Neural progenitor cell (in vitro differentiated cells): ENCODE measurements around the gene SERBP1. TPM values are rescaled to one million over a fixed set of nuclear protein-coding genes. Genes with fewer than 3 reads are reported as not detected.
A peak's percentile ranks its signal among the peaks of the same experiment; 100 is the strongest.

Experiments used
- DNase-seq: peaks from one replicate; pipeline ENCODE4 v3.0.0-alpha.2; 2016; ENCODE audit warnings: low spot score
- H2AFZ ChIP-seq: fragments of 200-600 bp; sonication (generic); replicated peaks from 2 replicates; pipeline ENCODE4 v1.6.1; 2016; ENCODE audit warnings: antibody characterized with exemption
- H3F3A ChIP-seq: fragments of 200-600 bp; sonication (generic); 2 replicates; pipeline ENCODE4 v1.6.1; 2016; ENCODE audit warnings: antibody characterized with exemption, low read depth
- H3K27ac ChIP-seq: fragments of 200-600 bp; sonication (generic); 2 replicates; pipeline ENCODE4 v1.5.1; 2016; ENCODE audit warnings: mild to moderate bottlenecking
- H3K27me3 ChIP-seq: fragments of 200-600 bp; sonication (generic); 2 replicates; pipeline ENCODE4 v1.6.1; 2016; ENCODE audit warnings: mild to moderate bottlenecking, moderate library complexity
- H3K36me3 ChIP-seq: fragments of 200-600 bp; sonication (generic); 2 replicates; pipeline ENCODE4 v1.5.1; 2016
- H3K4me1 ChIP-seq: fragments of 200-600 bp; sonication (generic); 2 replicates; pipeline ENCODE4 v1.6.1; 2016; ENCODE audit warnings: mixed run types
- H3K4me2 ChIP-seq: fragments of 200-600 bp; sonication (generic); 2 replicates; pipeline ENCODE4 v1.6.1; 2016
- H3K4me3 ChIP-seq: fragments of 200-600 bp; sonication (generic); 2 replicates; pipeline ENCODE4 v1.5.1; 2016
- H3K79me2 ChIP-seq: fragments of 200-600 bp; sonication (generic); 2 replicates; pipeline ENCODE4 v1.6.1; 2016; ENCODE audit warnings: low read depth
- H3K9ac ChIP-seq: fragments of 200-600 bp; sonication (generic); 2 replicates; pipeline ENCODE4 v1.6.1; 2016
- H3K9me3 ChIP-seq: fragments of 200-600 bp; sonication (generic); 2 replicates; pipeline ENCODE4 v1.5.1; 2016; ENCODE audit warnings: low read depth
- H4K20me1 ChIP-seq: fragments of 200-600 bp; sonication (generic); 2 replicates; pipeline ENCODE4 v1.6.1; 2016; ENCODE audit warnings: low read depth
- H3K27ac Mint-ChIP-seq: 3 replicates; pipeline ENCODE4 v1.8.0; 2021; ENCODE audit warnings: mixed read lengths
- H3K27me3 Mint-ChIP-seq: 2 replicates; pipeline ENCODE4 v1.8.0; 2022; ENCODE audit warnings: low read depth, mild to moderate bottlenecking, inconsistent platforms, moderate library complexity, mixed read lengths; ENCODE audit not compliant: insufficient read depth
- H3K36me3 Mint-ChIP-seq: 3 replicates; pipeline ENCODE4 v1.8.0; 2021; ENCODE audit warnings: mixed read lengths
- H3K4me1 Mint-ChIP-seq: 3 replicates; pipeline ENCODE4 v1.8.0; 2021; ENCODE audit warnings: mixed read lengths
- H3K4me3 Mint-ChIP-seq: 3 replicates; pipeline ENCODE4 v1.8.0; 2021; ENCODE audit warnings: mild to moderate bottlenecking, moderate library complexity, mixed read lengths
- H3K9me3 Mint-ChIP-seq: 3 replicates; pipeline ENCODE4 v1.8.0; 2020; ENCODE audit warnings: mixed read lengths
- CTCF ChIP-seq: fragments of 200-600 bp; sonication (generic); IDR thresholded peaks from 2 replicates; pipeline ENCODE4 v1.5.1; 2017; ENCODE audit warnings: antibody characterized with exemption, mild to moderate bottlenecking
- EZH2 ChIP-seq: fragments of 200-600 bp; sonication (generic); IDR thresholded peaks from 2 replicates; pipeline ENCODE4 v1.6.1; 2017; ENCODE audit warnings: antibody characterized with exemption, mild to moderate bottlenecking, moderate library complexity
- EZH2phosphoT487 ChIP-seq: fragments of 200-600 bp; sonication (generic); IDR thresholded peaks from 2 replicates; pipeline ENCODE4 v1.6.1; 2017; ENCODE audit warnings: antibody characterized with exemption
- total RNA-seq: library from RNA; depleted of rRNA; stranded (reverse); fragments of >200 nt; gene quantifications from 2 replicates; pipeline ENCODE4 v1.2.3, GENCODE V29; 2015; ENCODE audit warnings: low replicate concordance

The SERBP1 gene
- total RNA-seq, 1 donor from 2014 or later = 534 TPM

GRCh38 chr1:67429011-67429527 is 1.1 kb downstream of the SERBP1 start:
- Histone ChIP-seq H3K9me3 (no peaks in the 10 kb centered on the region), H3K27ac (no peak overlapping the region), H3K9ac (peak overlapping the region; percentile 95), H3K79me2 (peaks cover 62% of the 10 kb centered on the region), H3F3A (peaks cover 11% of the 10 kb centered on the region), H2AFZ (no peak overlapping the region), H3K4me1 (peaks cover 22% of the 10 kb centered on the region), H4K20me1 (peaks cover 59% of the 10 kb centered on the region), H3K4me3 (peak overlapping the region; percentile 80), H3K4me2 (peak overlapping the region; percentile 93), H3K27me3 (peaks cover 12% of the 10 kb centered on the region), H3K36me3 (peaks cover 34% of the 10 kb centered on the region)
- DNase-seq = peak; percentile 24
- H3K4me1 Mint-ChIP-seq = peaks cover 35% of the 10 kb centered on the region
- TF ChIP-seq CTCF (no peak), EZH2phosphoT487 (no peak), EZH2 (no peak)
- H3K9me3 Mint-ChIP-seq = no peaks in the 10 kb centered on the region
- peak overlapping the region; percentile 74 for H3K27ac Mint-ChIP-seq
- H3K27me3 Mint-ChIP-seq = peaks cover 5% of the 10 kb centered on the region
- H3K36me3 Mint-ChIP-seq = peaks cover 36% of the 10 kb centered on the region
- H3K4me3 Mint-ChIP-seq = peak overlapping the region; percentile 99

GRCh38 chr1:67427947-67428346 is 2.3 kb downstream of the SERBP1 start:
- Histone ChIP-seq H3K79me2 (peaks cover 73% of the 10 kb centered on the region), H3K27ac (no peak overlapping the region), H3K4me3 (peak overlapping the region; percentile 80), H3K9me3 (no peaks in the 10 kb centered on the region), H3K27me3 (peaks cover 12% of the 10 kb centered on the region), H3K9ac (peak overlapping the region; percentile 95), H3F3A (peaks cover 14% of the 10 kb centered on the region), H4K20me1 (peaks cover 70% of the 10 kb centered on the region), H3K36me3 (peaks cover 42% of the 10 kb centered on the region), H3K4me2 (peak overlapping the region; percentile 93), H2AFZ (no peak overlapping the region), H3K4me1 (peaks cover 22% of the 10 kb centered on the region)
- H3K9me3 Mint-ChIP-seq = no peaks in the 10 kb centered on the region
- peaks cover 2% of the 10 kb centered on the region for H3K27me3 Mint-ChIP-seq
- H3K4me3 Mint-ChIP-seq = peak overlapping the region; percentile 99
- TF ChIP-seq EZH2 (no peak), EZH2phosphoT487 (no peak), CTCF (no peak)
- peaks cover 40% of the 10 kb centered on the region for H3K36me3 Mint-ChIP-seq
- no peak for DNase-seq
- H3K27ac Mint-ChIP-seq = no peak overlapping the region
- H3K4me1 Mint-ChIP-seq = peaks cover 35% of the 10 kb centered on the region

GRCh38 chr1:67427465-67427864 is 2.7 kb downstream of the SERBP1 start:
- peaks cover 22% of the 10 kb centered on the region for H3K4me1 ChIP-seq
- peaks cover 43% of the 10 kb centered on the region for H3K36me3 Mint-ChIP-seq
- no peak overlapping the region for H3K27ac ChIP-seq
- H3K9me3 ChIP-seq = no peaks in the 10 kb centered on the region
- no peak for TF ChIP-seq EZH2phosphoT487
- TF ChIP-seq EZH2 = no peak
- no peak for TF ChIP-seq CTCF
- peaks cover 42% of the 10 kb centered on the region for H3K36me3 ChIP-seq
- H3K27me3 Mint-ChIP-seq = peaks cover 2% of the 10 kb centered on the region
- H2AFZ ChIP-seq = no peak overlapping the region
- H3F3A ChIP-seq = peaks cover 14% of the 10 kb centered on the region
- peaks cover 78% of the 10 kb centered on the region for H3K79me2 ChIP-seq
- H3K9ac ChIP-seq = peak overlapping the region; percentile 95
- H3K4me2 ChIP-seq = peak overlapping the region; percentile 93
- peak overlapping the region; percentile 99 for H3K4me3 Mint-ChIP-seq
- no peak overlapping the region for H3K27ac Mint-ChIP-seq
- peak overlapping the region; percentile 80 for H3K4me3 ChIP-seq
- H3K4me1 Mint-ChIP-seq = peaks cover 35% of the 10 kb centered on the region
- DNase-seq = no peak
- peaks cover 75% of the 10 kb centered on the region for H4K20me1 ChIP-seq
- H3K27me3 ChIP-seq = peaks cover 12% of the 10 kb centered on the region
- H3K9me3 Mint-ChIP-seq = no peaks in the 10 kb centered on the region
